Psoas muscle (tissue), 8 donors: ENCODE results near the gene PLA1A. TPM values are rescaled to one million over a fixed set of nuclear protein-coding genes. Genes with fewer than 3 reads are reported as not detected.
A peak's percentile ranks its signal among the peaks of the same experiment; 100 is the strongest.

Source experiments
- ATAC-seq, 4 donors: fragments of 200-7000 bp; cut with Tn5 transposase; one replicate each; pipeline ENCODE4 v1.9.1; 2020; ENCODE audit warnings: moderate library complexity in 3 of 4, mild to moderate bottlenecking in 2 of 4
- DNase-seq, 2 donors: peaks; one replicate each; pipeline ENCODE4 v3.0.0-alpha.2; 2020
- H3K27ac ChIP-seq: fragments of 200-600 bp; one replicate; pipeline ENCODE4 v1.8.0; 2022
- H3K27me3 ChIP-seq, 3 donors: fragments of 200-600 bp in 1 of 3; one replicate each; pipeline versions ENCODE4 v1.6.1 to v1.8.0; 2013 to 2022; ENCODE audit warnings: low read length in 2 of 3, mild to moderate bottlenecking in 2 of 3, moderate library complexity in 1 of 3; ENCODE audit not compliant: insufficient read depth in 3 of 3
- H3K36me3 ChIP-seq, 2 donors: fragments of 200-600 bp in 1 of 2; one replicate each; pipeline versions ENCODE4 v1.6.1 to v1.8.0; 2013 to 2022; ENCODE audit warnings: low read depth in 1 of 2, mild to moderate bottlenecking in 1 of 2, moderate library complexity in 1 of 2; ENCODE audit not compliant: insufficient read depth in 1 of 2
- H3K4me1 ChIP-seq: fragments of 200-600 bp; one replicate; pipeline ENCODE4 v1.8.0; 2022
- H3K4me3 ChIP-seq: fragments of 200-600 bp; one replicate; pipeline ENCODE4 v1.8.0; 2022; ENCODE audit warnings: mild to moderate bottlenecking
- H3K9me3 ChIP-seq: fragments of 200-600 bp; one replicate; pipeline ENCODE4 v1.8.0; 2022
- CTCF ChIP-seq: fragments of 200-600 bp; IDR thresholded peaks from one replicate; pipeline ENCODE4 v1.8.0; 2022; ENCODE audit warnings: antibody characterized with exemption
- WGBS, 3 donors: extraction: QIAGEN DNeasy Blood & Tissue Kit; methylation state at CpG; one replicate each; pipeline versions ENCODE4 v1.1.6 to v1.1.7; 2013; 5-methylcytosine and 5-hydroxymethylcytosine counted together
- intact Hi-C, 2 donors: fragments of 100-400 bp; cut with DNase I; formaldehyde crosslinking; loops; one replicate each; pipeline versions ENCODE4 v1.11.0 to v1.14.2; 2022
- polyA plus RNA-seq, 3 donors: library from polyadenylated mRNA; stranded (reverse); fragments of 200-250 nt; gene quantifications; one replicate each; pipeline ENCODE4 v1.2.3, GENCODE V29; 2013
- total RNA-seq, 4 donors: library from RNA; stranded (reverse); fragmentation: NEBNext Ultra II Directional in 2 of 4; extraction: Animal tissue kit (Norgen Biotek cat#: 25700) in 2 of 4; gene quantifications; one replicate each; pipeline versions ENCODE4 v1.2.1 to v1.2.4, GENCODE V29; 2021 to 2023
- donor health status: healthy with polysubstance abuse.
- donor health status: DM: no; HTN: no; CAD: no; lungs with moderate emphysema.
- donor health status: Bipolar disorder and iron deficiency.
- donor health status: healthy.
- donor health status: DM: yes; HTN: yes; CAD: no.
- donor health status: DM: no; HTN: no; CAD: no.
- donor health status: DM: no; HTN: no; CAD: no.
- donor health status: DM: yes; HTN: yes; CAD: no.

Gene PLA1A
- total and polyA plus RNA-seq, 7 donors: 1.1 to 11.7 (median 2.5) TPM

DNA sequence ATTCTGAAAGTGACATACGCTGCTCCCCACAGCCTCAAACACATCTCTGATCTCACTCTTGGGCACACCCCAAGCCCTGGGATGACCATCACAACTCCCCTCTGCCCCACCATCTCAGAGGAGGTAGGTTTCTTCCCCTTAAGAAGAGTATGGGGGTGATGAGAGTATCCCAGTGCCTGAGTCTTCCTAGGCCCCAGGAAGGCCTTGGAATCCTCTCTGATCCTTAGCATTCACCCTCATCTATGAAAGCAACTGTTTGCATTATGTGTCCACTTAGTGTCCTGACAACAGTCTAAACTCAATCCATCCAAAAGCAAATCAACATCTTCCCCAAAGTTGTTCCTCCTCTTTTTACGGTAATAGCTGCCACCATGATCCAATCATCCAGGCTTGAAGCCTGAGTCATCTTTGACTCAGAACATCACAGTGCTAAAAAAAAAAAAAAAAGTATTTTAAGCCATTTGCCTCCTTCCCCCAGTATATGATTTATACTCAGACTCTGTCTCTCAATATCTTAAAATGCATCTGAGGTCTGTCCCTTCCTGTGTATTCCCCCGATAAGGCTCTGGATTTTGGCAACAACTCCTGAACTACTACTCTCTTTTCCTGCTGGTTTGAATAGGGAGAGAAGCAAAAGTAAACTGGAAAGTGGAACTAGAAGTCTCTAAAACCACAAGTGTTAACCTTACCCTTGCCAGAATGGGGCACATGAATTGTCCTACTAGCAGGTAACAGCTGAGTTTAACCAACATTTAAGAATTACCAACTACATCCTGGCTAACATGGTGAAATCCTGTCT lies 40.2 kb downstream of the PLA1A start:
- WGBS, 3 donors: 33 to 45% (median 35%) methylated on average over 3 of the region's 3 CpGs
- intact Hi-C loops: loop anchor here (2.0 to 5.0 kb wide), 2 partner anchors 21 to 41 kb away; partner anchors contain the start of gene PLA1A (in 1 of the 2)
- Histone ChIP-seq H3K36me3 (peaks cover 4 to 32% of the 10 kb centered on the region in 2 donors), H3K27ac (peak overlapping the region; percentile 97), H3K27me3 (no peaks in the 10 kb centered on the region), H3K9me3 (no peaks in the 10 kb centered on the region), H3K4me3 (peak overlapping the region; percentile 47), H3K4me1 (peaks cover 39% of the 10 kb centered on the region)
- peak; percentile 64 to 77 (median 68) for ATAC-seq
- no peak for DNase-seq
- TF ChIP-seq CTCF: no peak

DNA sequence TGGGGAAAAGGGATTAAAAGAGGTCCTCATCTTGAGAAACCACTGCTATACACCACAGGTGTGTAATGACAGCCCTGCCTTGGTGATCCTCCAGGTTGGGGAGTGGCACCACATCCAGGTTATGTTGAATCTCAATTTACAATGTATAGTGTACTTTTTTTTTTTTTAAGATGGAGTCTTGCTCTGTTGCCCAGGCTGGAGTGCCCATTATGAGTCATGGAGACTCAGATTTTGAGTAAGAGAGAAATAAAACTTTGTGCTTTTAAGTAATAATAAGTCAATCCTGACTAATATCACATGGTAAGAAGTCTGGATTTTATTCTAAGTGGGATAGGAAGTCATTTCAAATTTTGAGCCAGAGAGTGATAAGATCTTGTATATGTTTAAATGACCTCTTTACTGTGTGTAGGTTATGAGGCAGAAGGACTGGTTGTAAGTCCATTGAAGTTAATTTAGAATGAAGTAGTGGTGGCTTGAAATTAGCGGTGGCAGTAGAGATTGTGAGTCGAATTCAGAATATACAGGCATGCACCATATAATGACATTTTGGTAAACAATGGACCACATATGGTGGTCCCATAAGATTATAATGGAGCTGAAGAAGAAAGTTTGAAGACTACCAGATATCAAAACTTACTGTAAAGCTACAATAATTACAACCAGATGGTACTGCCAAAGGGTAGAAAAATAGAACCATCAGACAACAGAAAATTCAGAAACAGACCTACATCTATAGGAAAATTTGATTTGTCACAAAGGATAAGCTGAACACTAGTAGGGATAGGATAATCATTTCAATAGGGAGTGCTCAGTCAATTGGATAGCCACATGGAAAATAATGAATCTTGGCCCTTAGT lies 42.0 kb downstream of the PLA1A start:
- WGBS, 3 donors: 92 to 99% (median 95%) methylated on average over 2 of the region's 2 CpGs
- intact Hi-C loops: loop anchor here (2.0 to 5.0 kb wide), 2 partner anchors 19 to 42 kb away; partner anchors contain the start of gene PLA1A (in 1 of the 2)
- ATAC-seq (no peak), DNase-seq (no peak)
- Histone ChIP-seq H3K4me1 (peaks cover 58% of the 10 kb centered on the region), H3K36me3 (peaks cover 7 to 49% of the 10 kb centered on the region in 2 donors), H3K27me3 (no peaks in the 10 kb centered on the region), H3K9me3 (no peaks in the 10 kb centered on the region), H3K4me3 (peak overlapping the region; percentile 3), H3K27ac (peak overlapping the region; percentile 97)
- no peak for TF ChIP-seq CTCF

GRCh38 chr3:119641416-119641815 lies 43.7 kb downstream of the PLA1A start:
- DNase-seq: no peak
- H3K4me3 ChIP-seq: no peak overlapping the region
- peak overlapping the region; percentile 97 for H3K27ac ChIP-seq
- 96 to 100% (median 97%) methylated on average over 2 of the region's 2 CpGs for WGBS, 3 donors
- H3K4me1 ChIP-seq: peaks cover 66% of the 10 kb centered on the region
- H3K9me3 ChIP-seq: no peaks in the 10 kb centered on the region
- intact Hi-C loops: no loop called here
- TF ChIP-seq CTCF: no peak
- H3K27me3 ChIP-seq: no peaks in the 10 kb centered on the region
- no peak for ATAC-seq
- H3K36me3 ChIP-seq: peaks cover 7 to 66% of the 10 kb centered on the region in 2 donors

DNA sequence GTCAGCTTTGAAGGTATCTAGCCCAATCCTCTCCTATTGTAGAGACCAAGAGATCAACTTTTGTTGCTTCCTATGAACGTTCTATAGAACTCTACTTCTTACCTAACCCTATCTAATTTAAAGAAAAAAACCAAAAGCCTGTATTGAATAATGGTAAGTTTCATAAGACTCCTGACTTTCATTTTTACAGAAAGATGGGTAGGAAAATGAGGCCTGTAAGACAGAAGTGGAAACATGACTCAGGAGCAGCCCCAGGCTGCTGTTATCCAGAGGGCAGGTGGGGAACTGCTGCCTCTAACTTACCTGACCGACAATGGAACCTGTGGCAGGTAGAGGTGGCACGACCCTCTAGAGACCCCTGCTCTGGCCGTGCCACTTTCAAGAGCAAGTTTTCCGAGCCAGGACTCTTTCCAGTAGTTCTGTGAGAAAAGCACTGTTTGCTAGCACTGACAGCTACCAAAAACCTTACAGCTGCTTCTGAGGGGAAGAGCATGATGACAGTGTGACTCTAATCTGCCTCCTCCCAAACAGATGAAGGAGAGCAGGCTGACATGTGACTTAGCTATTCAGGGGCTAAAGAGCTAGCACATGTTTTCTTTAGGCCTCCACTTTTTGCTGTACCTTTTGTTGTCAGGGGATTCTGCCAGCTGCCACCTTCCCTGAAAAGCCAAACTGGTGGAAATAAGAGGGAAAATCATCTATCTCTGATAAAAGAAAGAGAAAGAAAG lies 45.2 kb downstream of the PLA1A start:
- Histone ChIP-seq H3K4me1 (peaks cover 65% of the 10 kb centered on the region), H3K9me3 (no peaks in the 10 kb centered on the region), H3K36me3 (peaks cover 7 to 81% of the 10 kb centered on the region in 2 donors), H3K27me3 (no peaks in the 10 kb centered on the region), H3K27ac (peak overlapping the region; percentile 97), H3K4me3 (peak overlapping the region; percentile 2)
- intact Hi-C loops: no loop called here
- DNase-seq (no peak), ATAC-seq (no peak)
- no peak for TF ChIP-seq CTCF
- 75 to 85% (median 76%) methylated on average over 5 of the region's 5 CpGs for WGBS, 3 donors
